Thoracic aorta (tissue), 2 donors: Measurements from ENCODE around the gene PIK3AP1. TPM values are rescaled to one million over a fixed set of nuclear protein-coding genes. Genes with fewer than 3 reads are reported as not detected.

Experiments
- ATAC-seq: fragments of 150-250 bp; one replicate; pipeline ENCODE4 v1.8.0; 2017; ENCODE audit warnings: low read depth; ENCODE audit not compliant: insufficient number of reproducible peaks, low FRiP score
- DNase-seq: peaks from one replicate; pipeline ENCODE4 v3.0.0-alpha.2; 2020; ENCODE audit warnings: low spot score
- H3K27ac ChIP-seq, 2 donors: fragments of 200-600 bp; sonication (generic); 1 replicate in 1 of 2; 2 replicates in 1 of 2; pipeline ENCODE4 v1.5.1; 2016; ENCODE audit warnings: mild to moderate bottlenecking in 2 of 2, moderate library complexity in 2 of 2
- H3K27me3 ChIP-seq: fragments of 200-600 bp; sonication (generic); replicated peaks from 2 replicates; pipeline ENCODE4 v1.6.0; 2016; ENCODE audit warnings: mild to moderate bottlenecking; ENCODE audit not compliant: insufficient read depth
- H3K36me3 ChIP-seq: fragments of 200-600 bp; sonication (generic); one replicate; pipeline ENCODE4 v1.5.1; 2016
- H3K4me1 ChIP-seq, 2 donors: fragments of 200-600 bp; sonication (generic); 1 replicate in 1 of 2; 2 replicates in 1 of 2; pipeline versions ENCODE4 v1.5.1 to v1.6.0; 2016; ENCODE audit warnings: low read depth in 2 of 2, mild to moderate bottlenecking in 1 of 2; ENCODE audit not compliant: control insufficient read depth in 1 of 2
- H3K4me3 ChIP-seq: fragments of 200-600 bp; sonication (generic); 2 replicates; pipeline ENCODE4 v1.5.1; 2016; ENCODE audit warnings: mild to moderate bottlenecking
- H3K9me3 ChIP-seq: fragments of 200-600 bp; sonication (generic); 2 replicates; pipeline ENCODE4 v1.5.1; 2016
- total RNA-seq, 2 donors: library from RNA; depleted of rRNA; stranded (reverse); fragments of >200 nt; gene quantifications; one replicate each; pipeline versions ENCODE4 v1.1.0 to v1.2.3, GENCODE V29; 2016
- TF ChIP-seq, protein P1 (sequence below): fragments of 200-600 bp; sonication (generic); IDR thresholded peaks from one replicate; pipeline ENCODE4 v1.5.1; 2019; ENCODE audit warnings: antibody characterized with exemption

PIK3AP1 gene
- total RNA-seq, 2 donors from 2014 or later: 20.2 to 23.6 TPM

GRCh38 chr10:96696845-96697425 lies 23.4 kb downstream of the PIK3AP1 start:
- DNase-seq (no peak), ATAC-seq (no peak)
- no peak overlapping the region for H3K4me3 ChIP-seq
- H3K36me3 ChIP-seq: no peaks in the 10 kb centered on the region
- no peak overlapping the region for H3K27ac ChIP-seq
- TF ChIP-seq, protein P1, sequence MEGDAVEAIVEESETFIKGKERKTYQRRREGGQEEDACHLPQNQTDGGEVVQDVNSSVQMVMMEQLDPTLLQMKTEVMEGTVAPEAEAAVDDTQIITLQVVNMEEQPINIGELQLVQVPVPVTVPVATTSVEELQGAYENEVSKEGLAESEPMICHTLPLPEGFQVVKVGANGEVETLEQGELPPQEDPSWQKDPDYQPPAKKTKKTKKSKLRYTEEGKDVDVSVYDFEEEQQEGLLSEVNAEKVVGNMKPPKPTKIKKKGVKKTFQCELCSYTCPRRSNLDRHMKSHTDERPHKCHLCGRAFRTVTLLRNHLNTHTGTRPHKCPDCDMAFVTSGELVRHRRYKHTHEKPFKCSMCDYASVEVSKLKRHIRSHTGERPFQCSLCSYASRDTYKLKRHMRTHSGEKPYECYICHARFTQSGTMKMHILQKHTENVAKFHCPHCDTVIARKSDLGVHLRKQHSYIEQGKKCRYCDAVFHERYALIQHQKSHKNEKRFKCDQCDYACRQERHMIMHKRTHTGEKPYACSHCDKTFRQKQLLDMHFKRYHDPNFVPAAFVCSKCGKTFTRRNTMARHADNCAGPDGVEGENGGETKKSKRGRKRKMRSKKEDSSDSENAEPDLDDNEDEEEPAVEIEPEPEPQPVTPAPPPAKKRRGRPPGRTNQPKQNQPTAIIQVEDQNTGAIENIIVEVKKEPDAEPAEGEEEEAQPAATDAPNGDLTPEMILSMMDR: no peak
- no peaks in the 10 kb centered on the region for H3K27me3 ChIP-seq
- peaks cover 5 to 7% of the 10 kb centered on the region in 2 donors for H3K4me1 ChIP-seq
- no peaks in the 10 kb centered on the region for H3K9me3 ChIP-seq

- TF ChIP-seq, protein P1: no peak
- no peak for ATAC-seq
- H3K4me1 ChIP-seq: peaks cover 6 to 11% of the 10 kb centered on the region in 2 donors
Observed at GRCh38 chr10:96695975-96696634, 24.2 kb downstream of the PIK3AP1 start.

DNA sequence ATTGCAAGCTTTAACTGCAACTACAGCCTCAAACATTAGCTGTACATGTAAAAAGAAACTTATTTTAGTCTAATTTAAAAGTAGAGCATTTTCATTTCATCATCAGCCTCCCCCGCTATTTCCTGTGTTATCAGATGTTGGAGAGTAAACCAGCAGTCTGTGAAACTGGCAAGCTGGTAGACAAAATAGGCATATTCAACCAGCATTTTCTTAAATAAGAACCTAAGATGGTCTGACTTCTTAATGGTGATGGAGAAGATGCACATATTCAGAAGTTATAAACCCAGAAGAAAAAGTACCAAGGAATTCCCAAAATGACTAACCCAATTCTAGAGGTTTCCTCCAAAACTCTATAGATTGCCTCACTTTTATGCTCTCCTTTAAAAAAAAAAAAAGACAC lies 24.9 kb downstream of the PIK3AP1 start:
- no peak for ATAC-seq
- H3K4me1 ChIP-seq: peaks cover 8 to 15% of the 10 kb centered on the region in 2 donors
- TF ChIP-seq, protein P1: no peak

More at GRCh38 chr10:96695975-96696634, 24.2 kb downstream of the PIK3AP1 start:
- Histone ChIP-seq H3K4me3 (no peak overlapping the region), H3K9me3 (no peaks in the 10 kb centered on the region), H3K27ac (no peak overlapping the region), H3K36me3 (no peaks in the 10 kb centered on the region), H3K27me3 (no peaks in the 10 kb centered on the region)
- no peak for DNase-seq

DNA sequence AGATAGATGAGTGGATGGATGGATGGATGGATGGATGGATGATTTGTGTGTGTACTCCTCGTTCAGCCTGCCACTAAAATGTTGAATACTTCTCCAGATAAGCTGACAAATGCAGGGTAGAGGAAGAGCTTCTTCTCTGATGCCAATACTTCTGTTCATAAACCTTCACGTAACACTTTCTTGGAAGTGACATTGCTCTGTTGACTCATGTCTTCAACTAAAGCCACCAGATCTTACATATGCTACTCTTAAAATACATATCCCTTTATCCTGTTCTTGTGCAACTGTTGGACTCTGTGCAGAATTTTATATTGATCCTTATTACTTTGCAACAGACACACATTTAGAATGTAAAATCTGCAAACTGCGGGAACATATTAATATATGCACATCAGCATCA lies 26.9 kb downstream of the PIK3AP1 start:
- H3K27ac ChIP-seq: no peak overlapping the region
- no peaks in the 10 kb centered on the region for H3K9me3 ChIP-seq
- TF ChIP-seq, protein P1: no peak
- ATAC-seq (no peak), DNase-seq (no peak)
- H3K4me1 ChIP-seq: peaks cover 8 to 15% of the 10 kb centered on the region in 2 donors
- H3K27me3 ChIP-seq: no peaks in the 10 kb centered on the region
- no peak overlapping the region for H3K4me3 ChIP-seq
- no peaks in the 10 kb centered on the region for H3K36me3 ChIP-seq

More for the DNA sequence above, 24.9 kb downstream of the PIK3AP1 start:
- no peaks in the 10 kb centered on the region for H3K27me3 ChIP-seq
- no peaks in the 10 kb centered on the region for H3K9me3 ChIP-seq
- no peak for DNase-seq
- H3K27ac ChIP-seq: no peak overlapping the region
- no peaks in the 10 kb centered on the region for H3K36me3 ChIP-seq
- no peak overlapping the region for H3K4me3 ChIP-seq

- TF ChIP-seq, protein P1: no peak
- Histone ChIP-seq H3K27ac (no peak overlapping the region), H3K4me1 (peaks cover 8 to 15% of the 10 kb centered on the region in 2 donors), H3K27me3 (no peaks in the 10 kb centered on the region), H3K9me3 (no peaks in the 10 kb centered on the region), H3K4me3 (no peak overlapping the region), H3K36me3 (no peaks in the 10 kb centered on the region)
- ATAC-seq (no peak), DNase-seq (no peak)
Observed at GRCh38 chr10:96692427-96692826, 27.9 kb downstream of the PIK3AP1 start.
